ENCODE results near the gene DSCAM.

The DSCAM gene

DNA sequence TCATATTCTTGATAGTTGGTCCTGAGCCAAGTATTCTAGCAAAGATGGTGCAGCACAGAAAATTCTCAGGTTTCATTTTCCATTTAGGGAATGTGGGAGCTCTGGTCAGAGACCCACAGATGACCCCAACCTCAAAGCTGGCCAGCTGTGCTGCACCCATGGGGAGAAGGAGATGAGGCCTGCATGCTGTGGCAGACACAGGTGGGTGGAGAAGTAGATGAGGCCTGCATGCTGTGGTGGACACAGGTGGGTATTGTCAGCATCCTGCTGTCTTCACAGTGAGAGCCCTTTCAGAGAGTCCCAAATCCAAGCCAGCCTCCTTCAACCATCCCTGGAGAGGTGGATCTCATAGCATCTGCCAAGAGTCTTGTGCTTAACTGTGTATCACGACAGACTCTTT is 77.7 kb downstream of the DSCAM start:
- DNase-seq: no peak

DNA sequence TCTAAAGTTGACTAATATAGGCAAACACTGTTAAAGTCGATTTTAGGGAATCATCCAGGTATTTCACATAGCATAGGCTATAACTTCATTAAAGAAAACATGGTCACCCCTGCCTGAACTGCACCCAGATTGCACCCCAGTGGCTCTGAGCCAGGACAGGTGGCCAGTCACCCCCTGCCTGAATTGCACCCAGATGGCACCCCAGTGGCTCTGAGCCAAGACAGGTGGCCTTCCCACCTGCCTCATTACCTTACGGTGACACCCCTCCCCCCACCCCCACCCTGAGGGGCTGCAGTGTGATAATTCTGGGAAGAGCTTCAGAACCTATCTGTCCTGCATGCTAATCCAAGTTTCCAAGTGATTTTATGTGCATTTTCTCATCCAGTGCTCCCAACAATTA is 78.9 kb downstream of the DSCAM start:
- no peak for DNase-seq

DNA sequence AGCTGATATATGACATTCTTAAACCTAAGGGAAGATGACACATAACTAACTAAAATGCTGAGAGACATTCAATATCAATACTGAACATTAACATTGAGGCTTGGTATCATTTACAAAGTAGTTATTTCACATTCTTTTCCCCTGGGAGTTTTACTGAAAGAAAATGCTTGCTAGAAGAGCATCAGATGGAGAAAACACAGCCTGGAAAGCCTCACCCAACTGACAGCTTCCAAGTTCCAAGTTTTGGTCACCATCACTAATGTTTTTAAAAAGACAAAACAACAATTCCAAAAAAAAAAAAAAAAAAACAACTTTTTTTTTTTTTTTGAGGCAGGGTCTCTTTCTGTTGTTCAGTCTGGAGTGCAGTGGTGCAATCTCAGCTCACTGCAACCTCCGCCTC is 80.6 kb downstream of the DSCAM start:
- DNase-seq: no peak

DNA sequence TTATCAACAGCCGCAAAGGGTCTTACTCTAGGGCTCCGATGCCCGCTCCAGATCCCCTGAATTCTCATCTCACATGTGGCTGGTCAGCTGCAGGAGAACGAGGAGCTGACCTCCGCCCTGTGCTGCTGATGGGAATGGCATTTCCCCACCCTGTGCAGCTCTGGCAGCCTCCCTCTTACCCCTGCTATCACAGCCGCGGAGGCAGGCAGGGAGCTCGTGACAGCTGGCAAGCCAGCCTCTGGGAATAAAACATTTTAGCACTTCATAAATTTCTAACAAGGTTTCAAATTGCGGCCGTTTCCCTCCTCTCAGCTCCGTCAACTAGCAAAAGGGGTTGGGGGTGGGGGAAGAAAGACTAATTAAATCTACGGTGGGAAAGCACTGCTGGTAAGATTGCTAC is 81.1 kb downstream of the DSCAM start:
- DNase-seq: no peak

DNA sequence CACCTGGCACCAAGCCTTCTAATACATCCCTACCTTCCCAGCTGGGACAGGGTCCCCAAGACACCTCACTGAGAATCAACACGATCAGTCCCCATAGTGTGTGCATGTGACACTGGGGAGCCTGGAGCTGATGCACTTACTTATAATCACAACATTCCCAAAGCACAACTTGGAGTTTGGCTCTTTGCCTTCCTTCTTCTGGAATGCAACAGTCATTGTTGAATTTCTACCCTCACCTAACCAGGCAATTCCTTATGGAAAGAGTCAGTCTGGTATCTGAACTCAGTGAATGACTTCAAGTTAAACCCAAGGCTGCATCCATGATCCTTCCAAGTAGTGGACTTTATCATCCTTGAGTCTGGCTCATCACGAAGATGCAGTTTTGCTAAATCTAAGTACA is 86.1 kb downstream of the DSCAM start:
- no peak for DNase-seq

DNA sequence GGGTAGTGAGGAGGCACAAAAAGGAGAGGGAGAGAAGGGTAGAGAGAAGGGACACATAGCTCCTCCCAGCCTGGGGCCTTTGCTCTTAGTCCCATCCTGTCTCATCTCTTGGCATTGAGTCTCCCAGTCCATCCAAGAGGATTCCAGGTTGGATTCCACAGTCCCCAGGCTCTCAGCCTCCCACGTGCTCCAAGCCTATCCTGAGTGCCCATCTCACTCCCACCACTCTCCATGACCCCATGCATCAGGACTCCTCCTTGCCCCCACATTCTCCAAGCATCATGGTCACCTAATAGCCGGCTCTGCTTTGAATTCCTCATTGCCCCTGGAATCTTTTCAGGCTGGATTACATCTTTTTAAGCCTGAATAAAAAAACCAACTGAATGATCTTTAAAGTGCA is 87.9 kb downstream of the DSCAM start:
- DNase-seq: no peak

DNA sequence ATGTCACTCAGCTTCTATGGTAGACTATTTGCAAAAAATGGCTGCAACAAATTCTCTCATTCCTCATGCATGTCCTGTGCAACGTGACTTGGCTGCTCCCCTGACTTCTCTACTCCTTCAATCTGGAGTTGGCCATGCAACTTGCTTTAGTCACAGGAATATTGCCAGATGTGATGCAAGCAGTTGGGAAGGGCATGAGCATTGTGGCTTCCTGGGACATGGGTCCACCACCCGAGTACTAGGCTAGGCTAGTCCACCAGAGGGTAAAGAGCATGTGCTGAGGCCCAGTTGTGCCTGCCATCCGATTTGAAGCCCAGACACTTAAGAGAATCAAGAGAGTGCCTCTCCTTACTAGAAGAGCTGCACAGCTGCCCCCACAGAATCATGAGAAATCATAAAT is 89.6 kb downstream of the DSCAM start:
- no peak for DNase-seq

DNA sequence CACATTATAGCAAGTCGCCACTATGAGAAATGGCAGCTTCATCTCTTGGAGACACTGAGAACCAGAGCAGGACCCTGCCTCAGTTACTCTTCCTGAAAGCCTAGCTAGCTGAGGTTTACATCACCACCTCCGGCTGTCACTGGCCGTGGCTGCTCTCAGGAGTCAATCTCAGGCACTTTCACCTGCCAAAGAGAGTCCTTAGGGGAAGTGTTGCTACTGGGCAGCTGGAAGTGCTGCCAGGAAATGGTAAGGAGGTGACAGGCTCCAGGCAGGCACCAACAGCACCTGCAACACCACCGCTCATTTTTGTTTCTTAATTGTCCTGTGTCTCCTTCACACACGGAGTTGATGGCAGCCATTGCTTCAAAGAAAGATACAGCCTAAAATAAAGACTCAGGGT is 92.5 kb downstream of the DSCAM start:
- no peak for DNase-seq

DNA sequence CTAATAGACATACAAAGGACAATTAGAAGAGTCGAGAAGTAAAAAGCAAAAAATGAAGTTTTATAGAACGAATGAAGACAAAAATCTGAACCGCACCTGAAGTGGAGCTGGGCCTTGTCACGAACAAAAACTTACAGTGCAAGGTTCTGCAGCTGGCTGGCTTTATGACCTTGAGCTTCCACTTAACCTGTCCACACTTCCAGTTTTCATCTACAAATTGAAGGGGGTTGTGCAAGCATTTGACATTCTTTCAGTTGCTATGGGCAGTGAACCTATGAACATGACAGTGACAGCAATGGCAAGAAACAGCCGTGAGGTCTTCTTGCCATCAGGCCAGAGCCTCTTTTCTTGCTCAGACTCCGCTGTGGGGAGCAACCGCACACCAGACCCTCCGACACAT is 93.2 kb downstream of the DSCAM start:
- DNase-seq: no peak

DNA sequence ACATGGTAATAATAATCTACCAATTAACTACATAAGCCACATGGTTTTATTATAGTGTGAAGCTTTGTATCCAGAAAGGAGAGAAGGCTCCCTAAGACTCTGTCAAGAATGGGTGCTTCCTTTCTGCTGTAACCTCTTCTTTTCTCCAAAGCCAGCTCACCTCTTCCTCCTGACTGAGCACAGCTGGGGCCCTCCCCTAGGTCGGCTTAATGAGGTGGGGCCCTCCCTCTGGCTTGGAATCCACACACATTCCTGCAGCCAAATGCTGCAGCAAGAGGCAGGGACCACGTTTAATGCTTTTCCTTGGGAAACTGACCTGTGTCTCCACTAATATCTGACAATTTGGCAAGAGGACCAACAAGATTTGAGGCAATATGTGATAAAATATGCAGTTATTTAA is 94.8 kb downstream of the DSCAM start:
- no peak for DNase-seq

DNA sequence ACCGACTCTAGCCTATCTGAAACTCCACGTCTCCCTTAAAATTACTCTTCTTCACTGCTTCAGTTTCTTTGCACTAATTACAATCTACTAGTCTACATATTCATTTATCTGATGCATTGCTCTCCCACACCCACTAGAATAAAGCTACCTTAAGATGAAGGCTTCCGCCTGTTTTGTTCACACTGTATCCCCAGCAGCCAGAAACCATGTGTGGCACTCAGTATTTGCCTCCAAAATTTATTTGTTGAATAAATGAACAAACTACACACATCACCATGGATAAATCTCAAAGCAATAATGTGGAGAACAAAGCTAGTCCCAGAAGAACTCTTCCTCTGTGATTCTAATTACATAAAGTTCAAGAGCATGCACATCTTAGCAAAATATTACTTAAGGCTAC is 95.7 kb downstream of the DSCAM start:
- no peak for DNase-seq

DNA sequence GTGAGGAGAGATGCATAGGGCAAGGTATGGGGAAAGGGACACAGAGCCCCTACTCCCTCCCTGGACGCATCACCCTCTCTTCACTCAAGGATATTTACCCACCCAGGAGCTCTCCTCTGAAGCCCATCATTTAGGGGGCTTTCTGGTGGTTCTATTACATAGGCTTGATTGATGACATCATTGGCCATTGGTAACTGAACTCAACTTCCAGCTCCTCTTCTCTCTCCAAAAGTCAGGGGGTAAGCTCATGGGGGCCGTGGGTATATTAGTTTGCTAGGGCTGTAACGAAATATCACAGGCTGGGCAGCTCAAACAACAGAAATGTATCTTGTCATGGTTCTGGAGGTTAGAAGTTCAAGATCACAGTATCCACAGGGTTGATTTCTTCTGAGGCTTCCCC is 110.8 kb downstream of the DSCAM start:
- DNase-seq: no peak

DNA sequence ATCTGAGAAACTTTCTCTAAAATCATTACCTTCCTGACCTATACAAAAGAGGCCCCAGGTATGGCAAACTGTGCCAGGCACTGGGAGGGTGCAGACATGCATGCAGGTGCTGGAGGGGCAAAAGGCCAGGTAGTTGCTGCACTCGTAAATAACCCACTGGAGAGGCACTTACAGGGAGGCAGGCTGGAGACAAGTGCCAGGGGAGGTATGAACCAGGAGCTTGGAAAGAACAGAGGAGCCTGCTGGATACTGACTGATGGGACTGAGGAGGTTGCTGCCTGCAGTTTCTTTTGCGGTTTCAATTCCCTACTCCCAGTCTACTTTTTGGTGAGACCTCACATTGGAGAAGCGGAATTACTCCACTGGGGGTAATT is 113.9 kb downstream of the DSCAM start:
- no peak for DNase-seq

DNA sequence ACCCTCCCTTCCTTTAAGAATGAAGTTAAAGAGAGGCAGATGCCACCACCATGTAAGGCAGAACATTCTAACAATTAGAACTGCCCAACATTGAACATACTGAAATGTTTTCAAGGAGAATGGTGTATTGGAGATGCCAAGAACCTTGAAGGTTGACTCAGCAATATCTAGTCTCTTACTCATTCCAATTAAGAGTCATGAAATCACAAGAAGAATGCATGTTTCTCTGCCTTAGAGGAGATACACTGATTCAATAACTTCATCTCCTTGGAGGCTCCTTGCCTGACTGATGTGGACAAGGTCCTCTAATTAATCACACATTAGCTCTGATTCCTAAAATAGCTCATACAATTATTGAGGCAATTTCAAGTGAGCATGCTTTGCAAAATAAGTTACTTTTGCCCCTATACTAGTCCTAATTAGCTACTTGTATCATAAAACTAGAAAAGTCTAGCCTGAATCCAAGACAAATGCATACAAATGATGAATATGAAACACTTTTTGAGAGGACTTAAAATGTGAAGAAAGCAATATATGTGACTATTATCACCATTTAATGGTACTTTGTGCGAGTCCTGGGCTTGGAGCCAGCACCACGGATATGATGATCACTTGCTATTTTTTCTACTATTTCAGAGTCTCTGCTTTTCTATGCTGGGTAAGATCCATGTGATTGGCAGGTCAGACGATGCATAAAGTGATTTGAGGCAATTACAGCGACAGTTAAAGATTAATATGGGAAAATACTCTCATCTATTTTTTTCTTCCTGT is 114.5 kb downstream of the DSCAM start:
- no peak for DNase-seq

DNA sequence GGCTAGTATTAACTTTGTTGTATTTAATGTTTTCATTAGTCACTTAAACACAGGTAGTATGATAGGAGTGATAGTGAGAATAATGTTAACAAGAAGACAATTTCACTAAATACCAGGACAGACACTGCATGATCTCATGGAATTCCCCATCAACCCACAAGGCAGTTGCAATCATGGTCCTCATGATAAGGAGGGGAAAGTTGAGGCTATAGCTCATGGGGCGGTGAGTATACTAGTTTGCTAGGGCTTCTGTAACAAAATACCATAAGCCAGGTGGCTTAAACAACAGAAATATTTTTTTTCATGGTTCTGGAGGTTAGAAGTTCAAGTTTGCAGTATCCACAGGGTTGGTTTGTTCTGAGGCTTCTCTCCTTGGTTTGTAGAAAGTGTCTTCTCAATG is 115.8 kb downstream of the DSCAM start:
- no peak for DNase-seq

DNA sequence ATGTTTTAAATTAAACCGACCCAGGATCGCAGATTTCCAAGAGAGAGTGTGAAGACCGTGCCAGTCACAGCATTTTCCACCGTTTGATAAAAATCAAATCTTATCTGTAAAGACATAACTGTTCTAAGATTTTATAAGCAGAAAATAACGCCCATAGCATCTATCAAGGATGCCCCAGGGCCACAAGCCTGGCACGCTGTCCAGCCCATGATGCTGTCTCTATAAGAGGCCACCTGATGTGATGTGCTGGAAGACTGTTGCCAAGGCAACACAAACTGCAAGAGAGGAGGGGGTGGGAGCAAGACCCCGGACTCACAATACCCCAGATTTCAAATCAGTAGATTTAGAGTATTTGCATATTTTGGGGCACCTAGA is 116.5 kb downstream of the DSCAM start:
- DNase-seq: no peak

DNA sequence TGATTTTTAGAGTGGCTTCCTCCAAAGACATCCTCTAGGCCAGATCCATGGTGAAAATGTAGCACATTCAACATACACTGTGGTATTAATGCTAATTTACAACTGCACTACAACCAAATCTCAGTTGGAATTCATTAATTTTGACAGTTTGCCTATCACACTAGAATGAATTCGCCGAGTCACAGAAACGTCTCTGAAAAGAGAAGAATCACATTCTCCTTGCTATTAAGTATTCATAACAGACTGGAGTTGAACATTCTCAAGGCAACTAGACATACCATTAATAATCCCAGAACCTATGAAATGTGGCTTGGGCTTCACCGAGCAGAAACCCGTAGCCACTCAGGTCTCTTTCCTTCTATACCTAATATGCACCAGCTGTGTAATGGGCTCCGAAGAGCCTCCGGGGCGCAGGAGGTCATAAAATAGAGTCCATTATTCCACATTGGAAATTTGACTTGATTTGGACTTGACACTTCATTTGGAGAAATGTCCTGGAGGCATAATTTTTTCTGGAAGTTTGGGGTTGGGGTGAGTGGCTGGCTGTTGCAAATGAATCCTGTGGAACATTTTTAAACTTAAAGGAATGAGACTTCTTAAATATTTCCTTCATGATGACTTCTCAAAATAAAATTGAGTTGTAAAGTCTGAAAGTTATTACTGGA is 117.1 kb downstream of the DSCAM start:
- no peak for DNase-seq

DNA sequence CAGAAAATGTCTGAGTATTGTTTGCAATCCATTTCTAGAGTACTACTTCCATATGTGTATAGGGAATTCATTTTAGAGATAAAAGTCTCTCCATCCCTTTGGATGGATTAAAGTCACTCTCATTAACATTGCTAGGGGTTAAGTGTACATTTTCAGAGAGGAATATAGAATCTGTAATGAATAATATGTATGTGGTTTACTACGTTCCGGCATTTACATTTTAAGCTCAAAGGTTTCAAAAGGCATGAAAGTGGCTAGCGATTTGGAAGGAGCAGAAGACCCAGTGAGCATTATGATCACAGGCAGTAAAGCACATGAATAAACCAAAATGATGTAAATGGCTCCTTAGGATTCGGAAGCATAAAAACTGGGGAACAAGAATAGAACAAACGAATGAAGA is 123.0 kb downstream of the DSCAM start:
- DNase-seq: no peak

DNA sequence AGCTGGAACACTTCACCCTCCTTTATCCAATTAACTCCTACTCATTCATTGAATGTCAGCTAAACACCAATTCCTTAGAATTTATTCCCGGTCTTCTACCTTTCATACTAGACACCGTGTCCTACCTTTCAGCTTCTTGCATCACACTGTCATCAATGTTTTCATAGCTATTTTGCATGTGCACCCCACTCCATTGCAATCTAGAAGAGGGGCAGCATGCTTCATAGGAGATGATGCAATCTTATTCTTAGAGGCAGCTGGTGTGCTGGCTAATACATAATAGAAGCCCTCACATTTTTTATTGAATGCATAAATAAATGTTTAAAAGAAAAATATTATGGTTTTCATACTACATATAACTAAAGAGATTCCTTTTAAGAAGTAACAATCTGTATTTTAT is 123.6 kb downstream of the DSCAM start:
- no peak for DNase-seq

DNA sequence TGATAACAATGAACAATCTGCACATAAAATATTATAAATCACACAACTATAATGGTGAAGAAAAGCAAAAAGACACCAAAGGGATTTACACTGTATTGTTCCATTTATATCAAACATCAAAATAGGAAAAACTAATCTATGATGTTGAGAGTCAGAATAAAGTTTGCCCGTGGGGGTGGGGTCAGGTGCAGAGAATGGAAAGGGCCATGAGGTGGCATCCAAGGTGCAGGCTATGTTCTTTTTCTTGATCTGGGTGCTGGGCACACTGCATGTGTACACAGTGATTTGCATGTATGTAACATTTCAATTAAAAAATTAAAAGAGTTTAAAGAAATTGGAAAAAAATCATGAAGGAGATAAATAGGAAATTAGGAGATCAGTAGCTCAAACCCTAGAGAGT is 127.3 kb downstream of the DSCAM start:
- no peak for DNase-seq

DNA sequence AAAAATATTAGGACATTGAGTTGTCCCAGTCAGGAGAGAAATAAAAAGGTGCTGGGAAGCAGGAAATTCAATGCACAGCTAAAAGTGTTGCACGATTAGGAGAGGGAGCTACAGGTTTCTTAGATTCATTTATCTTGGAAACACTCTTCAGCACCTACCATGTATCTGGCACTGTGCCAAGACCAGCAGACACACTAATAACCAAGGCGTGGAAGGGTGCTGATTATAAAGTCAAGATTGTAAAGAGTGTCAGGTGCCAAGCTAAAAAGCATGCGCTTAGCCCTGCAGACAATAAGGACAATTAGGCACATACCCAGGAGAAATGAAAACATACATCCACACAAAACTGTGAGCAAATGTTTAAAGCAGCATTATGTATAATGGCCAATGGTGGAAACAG is 129.9 kb downstream of the DSCAM start:
- no peak for DNase-seq

DNA sequence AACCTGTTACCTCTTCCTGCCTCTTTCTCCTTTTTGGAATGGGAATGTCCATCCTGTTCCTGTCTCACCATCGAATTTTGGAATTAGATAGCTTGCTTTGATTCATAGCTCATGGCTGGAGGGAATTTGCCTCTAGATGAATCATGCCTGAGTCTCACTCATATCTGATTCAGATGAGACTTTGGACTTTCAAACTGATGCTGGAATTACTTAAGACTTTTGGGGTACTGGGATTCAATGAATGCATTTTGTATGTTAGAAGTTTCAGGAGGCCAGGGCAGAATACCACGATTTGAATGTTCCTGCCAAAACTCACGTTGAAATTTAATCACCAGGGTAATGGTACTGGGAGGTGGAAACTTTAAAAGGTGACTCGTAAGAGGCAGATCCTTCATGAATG is 132.4 kb downstream of the DSCAM start:
- no peak for DNase-seq

DNA sequence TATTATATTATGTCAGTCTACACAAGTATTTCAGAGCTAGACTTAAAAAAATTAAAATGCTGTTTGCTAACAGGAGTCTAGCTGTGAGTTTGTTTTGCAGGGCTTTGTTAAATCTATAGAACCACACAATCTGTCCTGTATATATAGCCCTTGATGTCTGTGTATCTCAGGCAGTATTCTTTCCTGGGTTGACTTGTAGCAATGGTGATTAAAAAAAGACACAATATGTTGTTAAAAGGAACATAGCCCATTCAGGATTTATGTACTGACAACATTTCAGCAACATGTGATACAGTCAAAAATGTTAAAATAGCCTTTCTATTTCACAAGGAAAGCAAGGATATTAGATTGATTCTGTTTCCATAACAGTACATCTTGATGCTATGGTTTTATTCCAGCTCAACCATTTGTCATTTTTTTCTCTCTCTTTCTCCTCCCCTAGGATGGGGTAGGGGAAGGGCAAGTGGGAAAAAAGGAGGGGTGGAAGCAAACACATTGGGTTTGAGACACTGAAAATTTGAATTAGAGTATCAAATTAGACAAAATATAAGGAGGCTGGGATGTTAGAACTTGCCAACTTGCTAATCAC is 139.2 kb downstream of the DSCAM start:
- DNase-seq: no peak

DNA sequence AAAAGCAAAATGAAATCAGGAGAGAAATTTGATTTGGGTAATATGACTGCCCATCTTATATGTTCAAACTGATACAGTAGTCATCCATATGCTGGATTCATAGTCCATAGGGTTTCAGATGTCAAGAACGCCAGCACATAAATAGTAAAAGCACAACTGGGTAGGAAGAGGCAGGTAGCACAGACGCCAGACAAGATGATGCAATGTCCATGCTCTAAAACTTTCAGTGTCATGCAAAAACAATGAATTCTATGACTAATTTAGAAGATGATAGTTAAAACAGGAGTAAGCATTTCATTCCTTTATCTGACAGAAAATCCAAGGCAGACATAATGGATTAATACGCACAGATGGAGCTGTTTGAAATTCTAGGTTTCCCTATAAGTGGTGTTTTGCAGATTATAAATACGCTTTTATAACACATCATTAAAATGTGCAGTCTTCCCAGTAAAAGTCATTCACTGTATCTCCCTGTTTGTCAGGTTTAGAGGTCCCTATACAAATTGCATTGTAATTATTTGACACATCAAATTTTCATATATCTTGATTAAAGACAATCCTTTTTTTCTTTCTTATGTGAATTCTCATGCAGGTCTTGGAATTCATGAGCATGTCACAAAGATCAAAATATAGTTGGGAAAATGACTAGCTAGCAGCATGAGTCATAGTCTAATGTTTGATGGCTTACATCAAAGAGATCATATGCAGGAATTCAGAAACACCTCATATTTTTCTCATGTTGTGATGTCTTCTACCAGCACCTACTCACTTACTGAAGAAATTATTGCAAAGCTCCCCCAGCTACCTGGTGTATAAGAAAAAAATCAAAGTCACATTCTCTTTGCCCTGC is 139.9 kb downstream of the DSCAM start:
- DNase-seq: no peak
